GM12878 (cell line): ENCODE measurements around the gene GARIN3. TPM values are rescaled to one million over a fixed set of nuclear protein-coding genes. Genes with fewer than 3 reads are reported as not detected.

Source experiments
- CEBPZ ChIP-seq: fragments of 150-350 bp; IDR thresholded peaks from 2 replicates; pipeline ENCODE4 v1.6.1; 2016; ENCODE audit warnings: low read depth, low read length
- MTA2 ChIP-seq: fragments of 450-650 bp; IDR thresholded peaks from 2 replicates; pipeline ENCODE4 v1.6.1; 2016; ENCODE audit warnings: low read depth, mild to moderate bottlenecking, moderate library complexity
- MXI1 ChIP-seq: fragments of 150-350 bp; IDR thresholded peaks from 2 replicates; pipeline ENCODE4 v1.6.1; 2011; ENCODE audit warnings: low read depth, mild to moderate bottlenecking, inconsistent platforms, low read length, improper control_type of control experiment
- POLR2AphosphoS2 ChIP-seq: IDR thresholded peaks from 2 replicates; pipeline ENCODE4 v1.6.1; 2011; ENCODE audit warnings: low read depth, mild to moderate bottlenecking, low read length, improper control_type of control experiment, moderate library complexity
- SMAD1 ChIP-seq: fragments of 450-650 bp; IDR thresholded peaks from 2 replicates; pipeline ENCODE4 v1.6.1; 2018; ENCODE audit warnings: mild to moderate bottlenecking, low read depth; ENCODE audit not compliant: partially characterized antibody
- TCF3 ChIP-seq: IDR thresholded peaks from 2 replicates; pipeline ENCODE4 v1.6.1; 2012; ENCODE audit warnings: low read depth, mild to moderate bottlenecking, low read length, borderline replicate concordance; ENCODE audit not compliant: insufficient read depth
- ZBTB40 ChIP-seq: fragments of 450-650 bp; IDR thresholded peaks from 2 replicates; pipeline ENCODE4 v1.6.1; 2016; ENCODE audit warnings: mild to moderate bottlenecking, moderate library complexity, borderline replicate concordance
- polyA plus RNA-seq, 11 experiments: library from polyadenylated mRNA; depleted of rRNA in 4 of 11; unstranded in 6 of 11; stranded (reverse) in 5 of 11; fragments of >200 nt; fragmentation: Nextera tagmentation in 4 of 11; fragmentation: Illumina TruSeq in 1 of 11; extraction: Ambion mirVana in 4 of 11; extraction: Trizol in 1 of 11; gene quantifications; 1 replicate in 1 of 11; 2 replicates in 10 of 11; pipeline versions ENCODE4 v1.2.1 to v1.2.3, GENCODE V29; 2011 to 2016; ENCODE audit warnings: inconsistent platforms in 2 of 11, missing spikeins in 2 of 11, low read depth in 1 of 11
- total RNA-seq, 4 experiments: library from RNA; depleted of rRNA in 3 of 4; stranded (reverse); fragments of >200 nt in 3 of 4; fragmentation: Illumina TruSeq in 1 of 4; extraction: Trizol in 1 of 4; gene quantifications; 2 replicates each; pipeline versions ENCODE4 v1.2.1 to v1.2.3, GENCODE V29; 2013 to 2021

The GARIN3 gene
- total and polyA plus RNA-seq, 10 of the 15 experiments (the other 5 are each of a cell fraction or from before 2014, with no cell fraction given) = 0.15 TPM; not detected in 9

- TF ChIP-seq MXI1 (peak; percentile 39; the same call in 1 of the 2 replicates), MTA2 (peak; percentile 15; the same call in 1 of the 2 replicates), ZBTB40 (peak; percentile 91), CEBPZ (peak; percentile 40; the same call in 1 of the 2 replicates), POLR2AphosphoS2 (peak; percentile 83), TCF3 (0 out of 2 replicates have a peak, but pooled peaks have one; percentile 8), SMAD1 (peak; percentile 3)
These were observed 23.5 kb downstream of the GARIN3 start, which contains the start of gene MED7 (continued) for GRCh38 chr5:157142317-157143126.
